ENCODE results near the gene IRGQ.
A peak's percentile ranks its signal among the peaks of the same experiment; 100 is the strongest.
"Not testable (repeated sequence)": the region's sequence is repeated elsewhere in the genome, so short reads cannot be mapped to it uniquely, and the experiment has no call there.

The IRGQ gene

GRCh38 chr19:43640424-43640757, 44.5 kb upstream of the IRGQ start:
- H3K27ac Mint-ChIP-seq, result peak overlapping the region in 1 of 3 experiments; percentile 51
- peaks cover 26% of the 10 kb centered on the region for H3K27me3 Mint-ChIP-seq (ENCODE audit: low read depth)
- H3K9me3 Mint-ChIP-seq, result peaks cover 3% of the 10 kb centered on the region
- TF ChIP-seq CTCF (IDR thresholded peaks at IDR 0.05; ENCODE audit: unreplicated experiment in 3 of 3), result no peak
- peak overlapping the region; percentile 84 to 85 (median 85) for H3K4me3 Mint-ChIP-seq
- peaks cover 4% of the 10 kb centered on the region for H3K36me3 Mint-ChIP-seq (ENCODE audit: low read depth)
- H3K4me1 Mint-ChIP-seq, result peaks cover 39% of the 10 kb centered on the region

- H3K36me3 Mint-ChIP-seq (ENCODE audit: low read depth), result peaks cover 4% of the 10 kb centered on the region
- peaks cover 44% of the 10 kb centered on the region for H3K4me1 Mint-ChIP-seq
- H3K4me3 Mint-ChIP-seq, result peak within 1 kb of the TSS; percentile 91 to 95 (median 92)
- H3K27ac Mint-ChIP-seq, result peak within 1 kb of the TSS; percentile 19 to 69 (median 59)
- no peak for TF ChIP-seq CTCF (IDR thresholded peaks at IDR 0.05; ENCODE audit: unreplicated experiment in 3 of 3)
- H3K9me3 Mint-ChIP-seq, result peaks cover 3% of the 10 kb centered on the region
- H3K27me3 Mint-ChIP-seq (ENCODE audit: low read depth), result peaks cover 26% of the 10 kb centered on the region
Measured at GRCh38 chr19:43639519-43640423, 43.8 kb upstream of the IRGQ start, which contains the start of gene CADM4. CADM4 (minus strand) TSS chr19:43639850; CDS start chr19:43639790, 60 bp downstream.

GRCh38 chr19:43638995-43639518, 43.1 kb upstream of the IRGQ start:
- Mint-ChIP-seq H3K27ac (peak overlapping the region; percentile 19 to 69 (median 59)), H3K36me3 (ENCODE audit: low read depth) (no peaks in the 10 kb centered on the region), H3K4me1 (peaks cover 44% of the 10 kb centered on the region), H3K27me3 (ENCODE audit: low read depth) (peaks cover 26% of the 10 kb centered on the region), H3K4me3 (peak overlapping the region; percentile 91 to 95 (median 92)), H3K9me3 (no peaks in the 10 kb centered on the region)
- no peak for TF ChIP-seq CTCF (IDR thresholded peaks at IDR 0.05; ENCODE audit: unreplicated experiment in 3 of 3)

- peak overlapping the region; percentile 91 to 95 (median 92) for H3K4me3 Mint-ChIP-seq
- peaks cover under 1% of the 10 kb centered on the region for H3K36me3 Mint-ChIP-seq (ENCODE audit: low read depth)
- TF ChIP-seq CTCF (IDR thresholded peaks at IDR 0.05; ENCODE audit: unreplicated experiment in 3 of 3), result no peak
Measured at GRCh38 chr19:43638214-43638994, 42.5 kb upstream of the IRGQ start.

GRCh38 chr19:43636121-43636683, 40.3 kb upstream of the IRGQ start:
- peak overlapping the region in 2 of 3 experiments; percentile 91 to 98 for H3K27ac Mint-ChIP-seq
- H3K36me3 Mint-ChIP-seq (ENCODE audit: low read depth), result peaks cover 3% of the 10 kb centered on the region
- H3K4me3 Mint-ChIP-seq, result peak overlapping the region in 2 of 3 experiments; percentile 76 to 83
- peaks cover 18% of the 10 kb centered on the region for H3K27me3 Mint-ChIP-seq (ENCODE audit: low read depth)
- peaks cover 25% of the 10 kb centered on the region for H3K4me1 Mint-ChIP-seq
- H3K9me3 Mint-ChIP-seq, result no peaks in the 10 kb centered on the region
- TF ChIP-seq CTCF (IDR thresholded peaks at IDR 0.05; ENCODE audit: unreplicated experiment in 3 of 3), result no peak

More at GRCh38 chr19:43638214-43638994, 42.5 kb upstream of the IRGQ start:
- H3K27me3 Mint-ChIP-seq (ENCODE audit: low read depth), result peaks cover 26% of the 10 kb centered on the region
- peaks cover 42% of the 10 kb centered on the region for H3K4me1 Mint-ChIP-seq
- no peaks in the 10 kb centered on the region for H3K9me3 Mint-ChIP-seq
- peak overlapping the region; percentile 19 to 69 (median 59) for H3K27ac Mint-ChIP-seq

- peaks cover 24% of the 10 kb centered on the region for H3K4me1 Mint-ChIP-seq
- not testable (repeated sequence) for H3K9me3 Mint-ChIP-seq; H3K36me3 Mint-ChIP-seq (ENCODE audit: low read depth)
- peak overlapping the region; percentile 76 to 83 (median 79) for H3K4me3 Mint-ChIP-seq
- peaks cover 15% of the 10 kb centered on the region for H3K27me3 Mint-ChIP-seq (ENCODE audit: low read depth)
- peak overlapping the region; percentile 64 to 98 (median 91) for H3K27ac Mint-ChIP-seq
Measured at GRCh38 chr19:43635561-43635940, 39.6 kb upstream of the IRGQ start.
